HepG2 (cell line): ENCODE data around the gene ZFAND3.

ENCODE experiments used
- CBX1 ChIP-seq: IDR thresholded peaks from one replicate; pipeline ENCODE4 v1.6.1; 2016; ENCODE audit warnings: antibody characterized with exemption, low read depth
- CTCF ChIP-seq: sonication (generic); formaldehyde crosslinking; IDR thresholded peaks from 2 replicates; pipeline ENCODE4 v1.5.0; 2020; ENCODE audit warnings: mild to moderate bottlenecking, missing genetic modification reagents, moderate library complexity
- NR2C2 ChIP-seq: sonication (generic); formaldehyde crosslinking; IDR thresholded peaks from 2 replicates; pipeline ENCODE4 v1.4.0; 2020; ENCODE audit warnings: missing genetic modification reagents, mild to moderate bottlenecking, moderate library complexity, borderline replicate concordance
- ZNF431 ChIP-seq: sonication (generic); formaldehyde crosslinking; IDR thresholded peaks from 2 replicates; pipeline ENCODE4 v1.9.0; 2022; ENCODE audit warnings: missing genetic modification reagents, low read depth, mild to moderate bottlenecking, borderline replicate concordance

- no peak for TF ChIP-seq NR2C2 (CRISPR knock-in tag)
- no peak for TF ChIP-seq CBX1
- no peak for TF ChIP-seq ZNF431 (CRISPR knock-in tag)
- TF ChIP-seq CTCF (CRISPR knock-in tag): no peak
Observed at GRCh38 chr6:38146021-38146733, 326.6 kb downstream of the ZFAND3 start.
